GDM1 (cell line): ENCODE data around the gene DCAF4.

Experiments used
- DNase-seq: peaks from one replicate; lab custom pipeline; 2025; lab: John Stamatoyannopoulos, UW

The DCAF4 gene, protein sequence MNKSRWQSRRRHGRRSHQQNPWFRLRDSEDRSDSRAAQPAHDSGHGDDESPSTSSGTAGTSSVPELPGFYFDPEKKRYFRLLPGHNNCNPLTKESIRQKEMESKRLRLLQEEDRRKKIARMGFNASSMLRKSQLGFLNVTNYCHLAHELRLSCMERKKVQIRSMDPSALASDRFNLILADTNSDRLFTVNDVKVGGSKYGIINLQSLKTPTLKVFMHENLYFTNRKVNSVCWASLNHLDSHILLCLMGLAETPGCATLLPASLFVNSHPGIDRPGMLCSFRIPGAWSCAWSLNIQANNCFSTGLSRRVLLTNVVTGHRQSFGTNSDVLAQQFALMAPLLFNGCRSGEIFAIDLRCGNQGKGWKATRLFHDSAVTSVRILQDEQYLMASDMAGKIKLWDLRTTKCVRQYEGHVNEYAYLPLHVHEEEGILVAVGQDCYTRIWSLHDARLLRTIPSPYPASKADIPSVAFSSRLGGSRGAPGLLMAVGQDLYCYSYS

GRCh38 chr14:72926292-72927028 is at the start of gene DCAF4:
Gene DCAF4, plus strand, starts transcription at chr14:72926464. Its CDS starts 11,515 bp downstream, at chr14:72937979.
- peak; percentile 92 for DNase-seq

DNA sequence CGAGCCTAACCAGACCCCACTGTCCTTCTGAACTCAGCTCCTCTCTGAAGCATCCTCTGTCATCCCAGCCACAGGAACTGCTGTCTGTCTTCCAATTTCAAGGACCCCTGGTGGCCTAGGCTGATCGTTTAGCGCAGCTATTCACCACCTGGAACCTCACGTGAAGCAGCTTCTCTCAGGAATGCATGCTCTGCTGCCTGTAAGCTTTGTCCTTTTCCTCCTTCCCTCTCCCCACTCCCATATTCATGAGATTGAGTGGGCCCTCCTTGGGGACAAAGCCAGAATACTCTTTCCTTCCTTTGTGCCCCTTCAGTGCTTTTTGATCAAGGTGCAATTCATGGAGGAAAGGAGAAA is 49.6 kb upstream of the DCAF4 start:
- DNase-seq, result no peak

GRCh38 chr14:72878746-72879145 is 47.5 kb upstream of the DCAF4 start:
- DNase-seq, result no peak

- no peak for DNase-seq
These were observed 46.8 kb upstream of the DCAF4 start for GRCh38 chr14:72879431-72879830.

DNA sequence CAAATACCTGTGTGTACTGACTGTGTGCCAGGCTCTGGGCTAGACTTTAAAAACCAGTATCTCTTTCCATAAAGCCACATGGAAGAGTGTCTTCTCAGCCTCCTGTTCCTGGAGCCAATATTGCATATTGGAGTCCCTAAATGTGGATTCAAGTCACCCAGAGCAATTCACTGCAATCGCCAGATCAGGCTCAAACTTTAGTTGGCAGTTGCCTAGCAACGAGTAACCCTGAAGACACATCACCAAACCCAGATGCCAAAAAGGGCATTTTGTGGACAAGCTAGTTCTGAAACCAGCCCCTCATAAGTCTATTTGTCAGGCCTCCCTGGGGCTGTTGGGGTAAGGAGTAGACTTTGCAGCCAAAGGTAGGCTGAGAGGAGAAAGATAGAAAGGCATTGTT is 46.1 kb upstream of the DCAF4 start:
- no peak for DNase-seq

GRCh38 chr14:72880820-72881219 is 45.4 kb upstream of the DCAF4 start:
- DNase-seq, result no peak

DNA sequence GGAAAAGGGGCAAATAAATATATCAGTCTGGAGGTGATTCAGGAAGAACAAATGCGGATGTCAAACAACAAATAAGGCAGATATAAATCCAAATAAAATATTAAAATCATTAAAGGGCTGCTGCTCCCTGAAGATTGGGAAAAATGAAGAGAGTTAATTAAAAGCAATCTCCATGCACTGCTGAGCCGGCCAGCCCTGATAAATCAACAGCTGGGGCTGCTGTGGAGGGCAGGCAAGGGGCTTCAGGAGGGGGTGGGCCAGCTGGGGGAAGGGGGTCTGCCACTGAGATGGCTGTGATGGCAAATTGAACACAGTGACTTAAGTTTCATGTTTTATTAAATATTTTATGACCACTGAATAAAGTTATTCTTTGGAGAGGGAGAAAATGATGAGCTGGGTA is 44.7 kb upstream of the DCAF4 start:
- DNase-seq, result no peak

DNA sequence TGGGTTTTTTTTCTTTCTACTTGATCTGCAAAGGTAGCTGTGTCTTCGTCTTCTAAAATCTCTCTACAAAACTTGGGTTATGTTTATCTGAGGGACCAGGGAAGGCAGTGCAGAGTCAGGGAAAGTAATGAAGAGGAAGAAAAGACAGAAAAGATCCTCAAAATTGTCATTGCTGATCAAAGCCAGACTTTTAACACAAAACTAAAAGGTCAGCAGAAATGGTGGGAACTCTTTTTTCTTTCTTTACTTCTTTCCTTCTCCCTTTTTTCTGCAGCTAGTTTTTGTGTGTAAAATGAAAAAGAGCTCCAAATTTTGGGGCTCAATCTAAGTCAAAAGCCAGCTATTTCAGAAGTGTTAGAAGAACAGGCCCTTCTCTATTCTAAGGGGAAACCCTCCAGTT is 44.2 kb upstream of the DCAF4 start:
- no peak for DNase-seq

- DNase-seq, result no peak
These were observed 43.8 kb upstream of the DCAF4 start for GRCh38 chr14:72882463-72882862.

DNA sequence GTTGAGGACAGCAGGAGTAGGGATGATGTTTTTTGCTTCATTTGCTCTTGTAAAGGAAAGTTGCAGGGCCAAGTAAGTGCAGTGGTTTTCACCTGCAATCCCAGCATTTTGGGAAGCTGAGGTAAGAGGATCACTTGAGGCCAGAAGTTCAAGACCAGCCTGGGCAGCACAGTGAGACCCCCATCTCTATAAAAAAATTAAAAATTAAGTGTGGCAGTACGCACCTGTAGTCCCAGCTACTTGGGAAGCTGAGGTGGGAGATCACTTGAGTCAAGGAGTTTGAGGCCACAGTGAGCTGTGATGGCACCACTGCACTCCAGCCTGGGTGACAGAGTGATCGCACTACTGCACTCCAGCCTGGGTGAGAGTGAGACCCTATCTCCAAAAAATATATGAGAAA is 43.2 kb upstream of the DCAF4 start:
- DNase-seq, result no peak

- no peak for DNase-seq
These were observed 42.3 kb upstream of the DCAF4 start for GRCh38 chr14:72883961-72884360.

GRCh38 chr14:72884386-72884785 is 41.9 kb upstream of the DCAF4 start:
- no peak for DNase-seq

- no peak for DNase-seq
These were observed 38.8 kb upstream of the DCAF4 start for GRCh38 chr14:72887514-72887913.

GRCh38 chr14:72888192-72888591 is 38.1 kb upstream of the DCAF4 start:
- no peak for DNase-seq

DNA sequence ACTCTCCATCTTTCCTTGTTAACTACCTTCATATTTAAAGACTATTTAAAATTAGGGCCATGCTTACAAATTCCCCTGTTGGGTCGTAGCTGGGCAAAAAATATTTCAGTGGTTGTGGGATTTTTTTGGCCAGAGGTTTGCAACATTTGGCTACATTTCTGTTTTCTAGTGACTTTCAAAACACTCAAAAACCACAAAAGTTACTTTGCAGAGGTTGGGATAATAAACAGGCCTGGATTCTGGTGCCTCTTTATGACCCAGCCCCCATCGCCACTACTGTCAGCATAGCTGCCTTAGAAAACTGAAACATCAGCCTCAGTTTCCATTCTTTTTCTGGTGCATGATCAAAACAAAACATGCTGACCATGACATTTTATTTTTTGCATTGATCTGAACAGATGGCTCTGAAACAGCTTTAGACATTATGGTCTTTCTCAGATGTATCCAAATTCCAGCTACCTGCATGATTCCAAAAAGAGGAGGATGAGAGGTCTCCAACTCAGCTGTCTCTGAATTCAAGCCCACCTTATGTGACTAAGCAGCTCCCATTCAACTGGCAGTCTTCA is 37.5 kb upstream of the DCAF4 start:
- DNase-seq, result no peak

DNA sequence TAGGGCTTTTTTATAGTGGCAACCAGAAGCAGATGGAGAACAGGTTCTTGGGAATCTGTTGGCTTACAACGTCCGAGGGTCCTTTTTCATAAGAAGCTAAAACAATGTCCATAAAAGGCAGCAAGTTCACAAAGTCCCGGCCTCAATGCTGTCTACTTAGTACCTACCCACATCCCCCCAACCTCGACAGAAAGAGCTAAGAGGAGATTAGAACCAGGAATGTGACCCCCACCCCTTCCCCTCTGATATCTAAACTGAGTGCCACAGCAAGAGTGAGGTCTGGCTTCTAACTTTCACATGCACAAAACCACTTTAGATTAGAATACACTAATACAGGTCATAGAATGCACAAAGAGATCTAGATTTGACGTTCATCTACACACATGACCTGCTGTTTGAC is 36.9 kb upstream of the DCAF4 start:
- DNase-seq, result no peak

DNA sequence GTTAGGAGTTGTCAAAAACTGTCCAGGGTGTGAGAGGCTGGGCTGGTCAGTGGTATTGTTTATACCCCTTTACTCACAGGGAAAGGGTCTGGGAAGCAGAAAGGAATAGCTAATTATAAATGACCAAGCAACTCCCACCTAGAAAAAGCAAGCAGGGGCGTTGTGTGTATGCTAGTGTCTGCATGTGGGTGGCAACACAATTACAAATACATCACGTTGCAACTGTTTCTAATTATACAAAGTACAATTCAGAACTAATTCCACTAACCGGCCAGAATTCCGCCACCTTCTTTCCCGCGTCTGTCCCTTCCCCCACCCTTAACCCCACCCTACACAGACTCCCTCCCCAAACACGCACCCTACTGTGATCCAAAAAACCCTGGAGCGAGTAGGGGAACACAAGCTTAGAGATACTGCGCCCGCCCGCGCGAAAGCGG is 34.6 kb upstream of the DCAF4 start:
- DNase-seq, result no peak

DNA sequence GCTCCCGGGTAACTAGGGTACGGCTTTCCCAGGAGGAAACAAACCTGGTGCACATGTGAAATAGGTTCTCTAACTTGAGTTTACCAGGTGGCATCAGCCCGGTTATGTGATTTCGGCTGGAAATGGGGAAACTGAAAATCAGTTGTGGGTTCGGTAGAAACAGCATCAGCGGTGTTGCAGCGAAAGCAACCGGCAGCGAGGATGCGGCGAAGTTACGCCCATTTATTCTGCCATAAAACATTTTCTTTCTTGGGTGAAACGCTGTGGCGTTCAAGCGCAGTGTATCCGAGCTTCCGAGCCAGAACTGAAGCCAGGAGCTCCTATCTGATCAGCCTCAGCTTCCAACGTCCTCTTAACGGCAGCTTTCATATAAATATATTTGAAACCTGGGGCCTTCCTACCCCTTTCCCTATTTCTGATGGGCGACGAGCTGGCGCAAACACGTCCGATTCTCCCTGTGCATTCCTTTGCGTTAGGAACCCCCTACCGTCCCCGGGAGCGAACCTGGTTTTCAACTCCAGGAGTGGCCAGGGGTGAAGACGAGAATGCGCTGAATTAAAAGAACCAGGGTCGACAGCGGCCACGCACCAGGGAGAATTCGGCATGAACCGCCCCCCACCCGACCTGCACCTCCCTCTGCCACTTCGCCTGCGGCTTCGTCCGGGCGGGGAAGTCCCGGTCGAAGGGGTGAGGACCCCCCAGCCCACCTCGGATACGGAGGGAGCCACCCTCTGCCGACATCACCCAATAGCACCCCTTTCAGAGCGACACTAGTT is 34.0 kb upstream of the DCAF4 start:
- no peak for DNase-seq

GRCh38 chr14:72892879-72893635 is 33.2 kb upstream of the DCAF4 start:
- no peak for DNase-seq

DNA sequence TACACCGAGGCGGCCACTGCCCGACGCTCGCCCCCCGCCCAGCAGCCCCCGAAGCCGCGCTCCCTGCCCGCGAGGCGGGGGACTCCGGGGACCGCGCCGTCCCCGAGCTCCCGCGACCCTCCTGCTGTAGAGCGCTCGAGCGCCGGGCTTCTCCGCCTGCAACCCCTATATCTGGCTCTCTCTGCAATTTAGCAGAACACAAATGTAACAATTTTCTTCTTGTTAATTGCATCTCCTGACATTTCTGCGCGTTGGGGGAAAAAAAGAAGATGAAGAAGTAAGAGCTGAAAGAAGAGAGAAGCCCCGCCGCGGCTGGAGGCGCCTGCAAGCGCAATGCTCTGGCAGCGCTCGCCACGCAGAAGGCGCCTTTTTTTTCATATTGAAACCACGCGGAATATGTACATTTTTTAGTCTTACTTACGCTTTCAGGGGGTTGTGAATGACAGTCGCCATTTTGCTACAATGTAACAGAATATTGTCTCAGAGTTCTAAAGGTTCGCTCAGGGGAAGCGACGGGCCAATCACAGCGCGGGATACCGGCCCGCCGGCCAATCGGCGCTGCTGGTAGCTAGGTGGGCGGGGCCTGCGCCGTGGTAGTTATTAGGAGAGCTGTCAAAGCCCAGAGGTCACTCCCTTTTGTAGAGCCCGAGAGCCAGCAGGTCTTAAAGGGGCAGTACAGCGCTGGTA is 32.5 kb upstream of the DCAF4 start, which contains the start of gene DPF3:
TSS of gene DPF3 (minus strand) at position 466 of the 687 bp plus-strand sequence. CDS start at position 453, 13 bp downstream.
- DNase-seq, result peak; percentile 73

GRCh38 chr14:72894323-72894622 is 32.0 kb upstream of the DCAF4 start:
- DNase-seq, result no peak
